Neuron (in vitro differentiated cells): Measurements from ENCODE around the gene DCAF12.

Experiments used
- H2AFZ ChIP-seq: one replicate; pipeline ENCODE4 v1.6.1; 2013; ENCODE audit warnings: low read depth, mild to moderate bottlenecking, inconsistent platforms, low read length, moderate library complexity
- H3K27me3 ChIP-seq: one replicate; pipeline ENCODE4 v1.6.1; 2013; ENCODE audit warnings: low read length; ENCODE audit not compliant: insufficient read depth
- H3K36me3 ChIP-seq: one replicate; pipeline ENCODE4 v1.6.1; 2013; ENCODE audit warnings: low read length; ENCODE audit not compliant: insufficient read depth
- H3K4me1 ChIP-seq: one replicate; pipeline ENCODE4 v1.6.1; 2013; ENCODE audit warnings: low read length; ENCODE audit not compliant: insufficient read depth
- H3K4me3 ChIP-seq: 2 replicates; pipeline ENCODE4 v1.5.1; 2013; ENCODE audit warnings: mild to moderate bottlenecking, low read length, moderate library complexity
- H3K9me3 ChIP-seq: one replicate; pipeline ENCODE4 v1.6.1; 2013; ENCODE audit warnings: low read length

The DCAF12 gene

GRCh38 chr9:34072868-34073590 is 53.5 kb downstream of the DCAF12 start:
- H3K9me3 ChIP-seq = no peaks in the 10 kb centered on the region
- no peak overlapping the region for H3K4me3 ChIP-seq
- H2AFZ ChIP-seq = peak overlapping the region; percentile 46
- no peaks in the 10 kb centered on the region for H3K36me3 ChIP-seq
- H3K4me1 ChIP-seq = no peaks in the 10 kb centered on the region
- no peaks in the 10 kb centered on the region for H3K27me3 ChIP-seq

GRCh38 chr9:34072410-34072809 is 54.1 kb downstream of the DCAF12 start:
- Histone ChIP-seq H3K36me3 (no peaks in the 10 kb centered on the region), H3K4me1 (no peaks in the 10 kb centered on the region), H3K4me3 (no peak overlapping the region), H2AFZ (peak overlapping the region; percentile 46), H3K27me3 (no peaks in the 10 kb centered on the region), H3K9me3 (no peaks in the 10 kb centered on the region)

GRCh38 chr9:34070606-34071324 is 55.7 kb downstream of the DCAF12 start:
- Histone ChIP-seq H3K4me3 (no peak overlapping the region), H3K9me3 (no peaks in the 10 kb centered on the region), H2AFZ (peak overlapping the region; percentile 55), H3K36me3 (no peaks in the 10 kb centered on the region), H3K27me3 (no peaks in the 10 kb centered on the region), H3K4me1 (no peaks in the 10 kb centered on the region)

GRCh38 chr9:34069831-34070230 is 56.7 kb downstream of the DCAF12 start:
- Histone ChIP-seq H3K9me3 (no peaks in the 10 kb centered on the region), H3K4me1 (no peaks in the 10 kb centered on the region), H3K4me3 (no peak overlapping the region), H2AFZ (no peak overlapping the region), H3K27me3 (no peaks in the 10 kb centered on the region), H3K36me3 (no peaks in the 10 kb centered on the region)

GRCh38 chr9:34065541-34065940 is 61.0 kb downstream of the DCAF12 start:
- H3K4me1 ChIP-seq = no peaks in the 10 kb centered on the region
- H3K9me3 ChIP-seq = no peaks in the 10 kb centered on the region
- no peaks in the 10 kb centered on the region for H3K36me3 ChIP-seq

GRCh38 chr9:34059954-34060353 is 66.5 kb downstream of the DCAF12 start:
- Histone ChIP-seq H2AFZ (no peak overlapping the region), H3K27me3 (no peaks in the 10 kb centered on the region), H3K4me3 (no peak overlapping the region), H3K4me1 (no peaks in the 10 kb centered on the region), H3K9me3 (no peaks in the 10 kb centered on the region), H3K36me3 (no peaks in the 10 kb centered on the region)

More at GRCh38 chr9:34065541-34065940, 61.0 kb downstream of the DCAF12 start:
- no peak overlapping the region for H3K4me3 ChIP-seq
- H2AFZ ChIP-seq = no peak overlapping the region
- no peaks in the 10 kb centered on the region for H3K27me3 ChIP-seq

GRCh38 chr9:34059281-34059680 is 67.2 kb downstream of the DCAF12 start:
- Histone ChIP-seq H3K4me1 (no peaks in the 10 kb centered on the region), H3K27me3 (no peaks in the 10 kb centered on the region), H3K9me3 (no peaks in the 10 kb centered on the region), H3K4me3 (no peak overlapping the region), H2AFZ (no peak overlapping the region), H3K36me3 (no peaks in the 10 kb centered on the region)

GRCh38 chr9:34049630-34050384 is 76.7 kb downstream of the DCAF12 start:
- H2AFZ ChIP-seq = peak overlapping the region; percentile 56
- H3K4me1 ChIP-seq = peaks cover 19% of the 10 kb centered on the region
- no peaks in the 10 kb centered on the region for H3K27me3 ChIP-seq
- no peaks in the 10 kb centered on the region for H3K36me3 ChIP-seq
- H3K9me3 ChIP-seq = no peaks in the 10 kb centered on the region
- peak overlapping the region; percentile 91 for H3K4me3 ChIP-seq

- no peaks in the 10 kb centered on the region for H3K36me3 ChIP-seq
- H3K9me3 ChIP-seq = no peaks in the 10 kb centered on the region
- no peaks in the 10 kb centered on the region for H3K27me3 ChIP-seq
- peak within 1 kb of the TSS; percentile 91 for H3K4me3 ChIP-seq
- H2AFZ ChIP-seq = peak within 1 kb of the TSS; percentile 56
- H3K4me1 ChIP-seq = peaks cover 19% of the 10 kb centered on the region
Measured at GRCh38 chr9:34048727-34049629, 77.5 kb downstream of the DCAF12 start, which contains the start of gene UBAP2. Gene UBAP2, minus strand, starts transcription at chr9:34048887. Its CDS starts 31,739 bp downstream, at chr9:34017148.

GRCh38 chr9:34047864-34048726 is 78.4 kb downstream of the DCAF12 start:
- H3K27me3 ChIP-seq = no peaks in the 10 kb centered on the region
- H2AFZ ChIP-seq = peak overlapping the region; percentile 56
- H3K36me3 ChIP-seq = peaks cover 4% of the 10 kb centered on the region
- peaks cover 19% of the 10 kb centered on the region for H3K4me1 ChIP-seq
- H3K4me3 ChIP-seq = peak overlapping the region; percentile 91
- peaks cover under 1% of the 10 kb centered on the region for H3K9me3 ChIP-seq

- Histone ChIP-seq H3K4me1 (peaks cover 19% of the 10 kb centered on the region), H3K36me3 (peaks cover 11% of the 10 kb centered on the region)
Measured at GRCh38 chr9:34046784-34047379, 79.6 kb downstream of the DCAF12 start.

More at GRCh38 chr9:34046784-34047379, 79.6 kb downstream of the DCAF12 start:
- no peaks in the 10 kb centered on the region for H3K27me3 ChIP-seq
- peak overlapping the region; percentile 91 for H3K4me3 ChIP-seq
- H2AFZ ChIP-seq = no peak overlapping the region
- peaks cover 4% of the 10 kb centered on the region for H3K9me3 ChIP-seq
